Superior temporal gyrus (tissue), 1 donor: ENCODE data around the gene CHN2.

ENCODE experiments used
- DNase-seq: peaks from one replicate; pipeline ENCODE4 v3.0.0-alpha.2; 2016; ENCODE audit errors: extremely low spot score

CHN2 gene

DNA sequence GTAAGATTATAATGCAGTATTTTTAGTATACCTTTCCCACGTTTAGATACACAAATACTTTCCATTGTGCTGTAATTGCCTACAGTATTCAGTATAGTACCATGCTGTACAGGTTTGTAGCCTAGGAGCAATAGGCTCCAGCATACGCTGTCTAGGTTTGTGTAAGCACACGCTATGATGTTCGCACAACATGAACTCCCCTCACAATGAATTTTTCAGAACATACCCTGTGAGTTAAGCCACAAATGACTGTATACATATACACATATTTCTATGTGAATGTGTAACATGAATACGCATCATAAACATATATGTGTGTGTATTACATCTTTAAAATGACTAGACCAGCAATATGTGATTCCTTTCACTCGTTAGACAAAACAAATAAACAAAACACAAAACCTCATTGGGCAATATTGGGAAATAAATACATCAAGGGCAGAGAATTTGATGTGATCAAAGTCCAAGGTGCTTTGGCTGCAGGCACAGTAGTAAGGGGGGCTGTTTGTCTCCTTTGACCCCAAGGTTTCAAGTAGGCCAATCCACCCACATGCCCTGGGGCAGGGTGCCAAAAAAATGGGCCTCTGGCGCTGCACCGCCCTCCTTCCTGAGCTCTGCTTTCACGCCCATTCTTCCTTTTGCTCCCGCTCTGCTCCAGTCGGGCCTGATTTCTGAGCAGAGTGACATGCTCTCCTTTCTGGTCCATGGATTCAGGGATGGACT is 33.9 kb downstream of the CHN2 start:
- DNase-seq: no peak

DNA sequence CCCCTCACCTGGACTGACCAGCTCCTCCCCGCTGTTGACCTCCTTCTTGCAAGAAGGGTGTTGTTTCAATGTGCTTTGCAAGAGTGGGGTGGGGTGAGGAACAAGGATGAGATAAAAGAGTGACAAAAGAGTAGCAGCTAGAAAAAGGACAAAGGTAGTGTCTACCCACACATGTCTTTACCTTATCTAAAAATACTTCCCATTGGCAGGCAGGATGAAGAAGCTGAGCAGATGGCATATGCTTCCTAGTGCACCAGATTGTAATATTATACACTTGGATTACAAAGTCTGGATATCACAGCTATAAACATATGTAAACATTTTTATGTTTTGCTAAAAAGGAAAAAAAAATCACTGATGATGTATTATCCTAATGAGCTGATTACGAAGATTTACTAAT is 34.5 kb downstream of the CHN2 start:
- no peak for DNase-seq

DNA sequence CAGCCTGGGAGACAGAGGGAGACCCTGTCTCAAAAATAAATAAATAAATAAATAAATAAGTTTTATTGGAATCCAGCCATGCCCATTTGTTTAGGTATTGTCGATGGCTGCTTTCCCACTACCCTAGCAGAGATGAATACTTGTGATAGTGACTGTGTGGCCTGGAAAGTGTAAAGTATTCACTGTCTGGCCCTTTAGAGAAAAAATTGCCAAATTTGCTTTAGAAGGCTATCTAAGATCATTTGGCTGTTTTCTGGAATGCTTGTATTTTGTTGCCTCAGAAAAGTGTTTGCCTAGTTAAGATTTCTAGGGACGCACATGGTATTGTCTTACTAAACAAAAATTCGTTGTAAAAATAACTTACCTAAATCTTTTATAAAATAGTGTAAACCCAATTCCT is 35.4 kb downstream of the CHN2 start:
- no peak for DNase-seq

DNA sequence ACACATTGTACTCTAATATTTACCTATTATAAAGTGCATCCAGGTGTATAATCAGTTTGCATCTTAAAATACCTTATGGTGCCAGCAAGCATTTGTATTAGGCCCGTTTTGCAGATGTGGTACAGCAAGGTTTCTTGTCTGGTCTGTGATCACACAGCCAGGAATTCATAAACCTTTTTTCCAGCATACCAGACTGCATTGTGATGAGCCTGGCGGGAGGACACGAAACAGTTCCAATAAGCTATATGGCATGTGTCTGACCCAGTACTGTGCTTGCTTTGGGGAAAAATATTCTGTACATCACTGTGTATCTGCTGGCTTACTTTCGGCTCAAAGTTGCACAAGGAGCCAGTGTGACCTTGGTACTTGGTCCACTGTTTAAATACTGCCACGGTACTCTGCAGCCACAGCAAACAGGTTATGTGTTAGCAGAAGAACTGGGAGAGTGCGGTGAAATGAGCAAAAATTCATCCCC is 36.3 kb downstream of the CHN2 start:
- no peak for DNase-seq

DNA sequence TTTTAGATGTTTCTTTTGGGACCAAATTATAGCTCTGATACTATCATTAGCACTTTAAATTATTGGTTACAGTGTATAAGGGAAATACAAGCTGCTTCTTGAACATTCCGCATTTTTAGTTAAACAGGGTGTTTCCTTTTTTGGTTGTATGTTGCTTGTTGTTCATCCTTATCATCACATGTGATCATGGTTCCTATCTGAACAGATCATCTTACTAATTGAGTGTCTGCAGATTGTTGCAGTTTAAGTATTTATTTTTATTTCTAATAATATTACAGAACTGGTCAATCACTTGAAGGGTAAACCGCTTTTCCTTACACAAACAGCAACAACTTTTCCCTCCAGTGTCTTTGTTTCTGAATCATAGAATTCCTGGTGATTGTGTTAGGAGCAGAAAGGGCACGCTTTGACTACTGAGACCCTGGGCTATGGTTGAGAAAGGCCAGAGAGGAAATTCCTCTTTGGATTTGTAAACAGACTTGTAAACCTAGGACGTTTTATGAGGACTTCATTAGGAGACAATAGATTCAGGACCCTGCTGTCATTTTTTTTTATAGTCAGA is 37.2 kb downstream of the CHN2 start:
- no peak for DNase-seq

DNA sequence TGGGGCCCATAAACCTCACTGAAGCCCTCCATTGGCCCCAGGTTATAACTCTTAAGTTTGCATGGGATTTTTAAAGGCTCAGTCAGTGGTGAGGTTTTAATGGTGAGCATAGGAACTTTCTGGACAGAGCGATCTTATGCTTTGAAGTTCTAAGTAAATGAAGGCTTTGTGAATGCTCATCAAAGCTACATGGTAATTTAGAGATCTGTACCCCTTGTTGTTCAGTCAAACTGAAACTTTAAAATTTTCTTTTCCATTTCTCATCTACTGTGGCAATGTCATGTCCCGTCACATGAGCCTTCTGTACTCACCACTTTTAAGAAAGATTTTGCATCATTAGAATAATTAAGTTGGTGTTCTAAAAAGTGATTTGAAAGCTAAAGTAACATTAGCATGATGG is 39.9 kb downstream of the CHN2 start:
- DNase-seq: no peak

DNA sequence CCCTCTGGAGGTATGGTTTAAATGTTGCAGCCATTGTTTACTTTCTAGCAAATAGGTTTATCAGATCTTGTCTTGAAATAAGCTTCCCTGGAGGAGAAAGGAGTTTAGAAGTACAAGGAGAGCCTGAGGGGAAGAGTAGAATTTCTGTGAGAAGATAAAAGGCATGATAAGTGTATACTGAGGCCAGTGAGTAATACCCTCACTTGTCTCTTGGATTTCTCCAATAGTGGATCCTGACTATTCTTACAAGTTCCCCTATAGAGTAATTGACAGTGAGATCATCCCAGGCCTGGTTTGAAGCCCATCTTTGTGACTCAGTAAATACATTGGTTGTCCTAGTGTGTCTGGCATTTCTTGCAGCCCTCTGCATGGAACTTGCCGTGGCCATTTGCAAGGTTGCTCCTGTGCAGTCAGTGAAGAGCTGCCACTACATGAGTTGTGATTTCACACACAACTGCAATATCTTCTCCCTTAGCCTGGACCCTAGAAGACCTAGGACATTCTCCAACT is 41.6 kb downstream of the CHN2 start:
- no peak for DNase-seq

DNA sequence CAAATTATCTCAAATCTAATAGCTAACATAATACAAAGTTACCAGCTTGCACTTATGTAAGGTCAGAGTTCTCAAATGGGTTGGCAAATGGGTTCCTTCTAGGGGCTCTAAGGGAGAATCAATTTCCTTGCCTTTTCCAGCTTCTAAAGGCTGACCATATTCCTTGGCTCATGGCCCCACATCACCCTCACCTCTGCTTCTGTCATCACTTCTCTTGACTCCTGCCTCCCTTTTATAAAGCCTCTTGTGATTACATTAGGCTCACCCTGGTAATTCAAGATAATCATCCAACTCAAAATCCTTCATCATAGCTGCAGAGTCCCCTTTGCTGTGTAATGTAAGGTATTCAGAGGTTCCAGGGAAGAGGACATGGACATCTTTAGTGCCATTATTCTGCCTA is 42.1 kb downstream of the CHN2 start:
- DNase-seq: no peak

DNA sequence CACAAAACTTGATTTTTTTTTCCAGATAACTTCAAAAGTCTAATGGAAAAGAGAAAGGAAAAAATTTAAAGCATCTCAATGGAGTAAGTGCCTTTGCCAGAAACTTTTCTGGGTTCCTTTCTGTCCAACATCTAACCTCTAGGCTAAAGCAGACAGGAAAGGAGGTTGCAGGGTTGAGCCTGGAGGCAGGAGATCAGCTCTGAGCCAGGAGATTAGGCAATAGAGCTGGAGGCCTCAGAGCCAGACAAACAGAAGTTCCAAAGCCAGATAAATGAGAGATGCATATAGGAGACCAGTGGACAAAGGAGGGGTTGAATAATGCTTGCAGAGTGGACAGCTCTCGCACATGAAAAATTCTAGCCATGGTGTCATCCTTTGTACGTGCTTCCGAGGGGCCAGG is 42.9 kb downstream of the CHN2 start:
- no peak for DNase-seq

DNA sequence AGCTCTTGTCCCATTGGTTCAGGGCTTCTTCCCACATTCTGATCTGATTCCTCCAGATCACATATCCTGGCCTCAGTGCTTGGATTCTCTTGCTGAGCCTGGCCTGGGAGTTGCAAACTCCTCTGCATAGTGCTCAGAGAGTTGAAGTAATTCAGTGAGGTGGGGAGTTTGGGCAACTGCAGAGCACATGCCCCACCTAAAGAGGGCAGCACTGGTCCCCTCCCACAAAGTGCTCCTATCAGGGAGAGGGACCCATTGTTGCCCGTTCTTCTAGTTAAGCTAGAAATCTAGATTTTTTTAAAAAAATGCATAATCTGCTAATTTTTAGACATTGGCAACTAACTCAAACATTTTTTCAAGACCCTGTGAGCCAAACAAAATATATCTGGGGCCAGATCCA is 45.1 kb downstream of the CHN2 start:
- DNase-seq: no peak

DNA sequence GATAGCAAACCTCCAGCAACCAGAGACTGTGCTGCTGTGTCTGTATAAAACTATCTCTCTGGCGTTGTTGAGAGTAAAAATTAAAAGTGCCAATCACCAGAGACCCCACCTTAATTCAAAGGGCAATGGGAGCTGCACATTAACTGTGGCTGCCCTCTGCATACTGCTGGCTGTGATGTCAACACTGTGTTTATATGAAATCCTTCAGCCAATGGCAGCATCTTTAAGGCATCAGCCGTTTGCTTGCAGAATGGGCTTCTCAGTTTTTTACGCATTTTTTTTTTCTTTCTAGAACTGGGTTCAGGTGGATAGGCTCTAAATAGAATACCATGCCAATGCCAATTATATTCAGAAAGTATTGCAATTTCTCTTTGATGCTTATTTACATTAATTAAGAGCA is 47.7 kb downstream of the CHN2 start:
- DNase-seq: no peak

DNA sequence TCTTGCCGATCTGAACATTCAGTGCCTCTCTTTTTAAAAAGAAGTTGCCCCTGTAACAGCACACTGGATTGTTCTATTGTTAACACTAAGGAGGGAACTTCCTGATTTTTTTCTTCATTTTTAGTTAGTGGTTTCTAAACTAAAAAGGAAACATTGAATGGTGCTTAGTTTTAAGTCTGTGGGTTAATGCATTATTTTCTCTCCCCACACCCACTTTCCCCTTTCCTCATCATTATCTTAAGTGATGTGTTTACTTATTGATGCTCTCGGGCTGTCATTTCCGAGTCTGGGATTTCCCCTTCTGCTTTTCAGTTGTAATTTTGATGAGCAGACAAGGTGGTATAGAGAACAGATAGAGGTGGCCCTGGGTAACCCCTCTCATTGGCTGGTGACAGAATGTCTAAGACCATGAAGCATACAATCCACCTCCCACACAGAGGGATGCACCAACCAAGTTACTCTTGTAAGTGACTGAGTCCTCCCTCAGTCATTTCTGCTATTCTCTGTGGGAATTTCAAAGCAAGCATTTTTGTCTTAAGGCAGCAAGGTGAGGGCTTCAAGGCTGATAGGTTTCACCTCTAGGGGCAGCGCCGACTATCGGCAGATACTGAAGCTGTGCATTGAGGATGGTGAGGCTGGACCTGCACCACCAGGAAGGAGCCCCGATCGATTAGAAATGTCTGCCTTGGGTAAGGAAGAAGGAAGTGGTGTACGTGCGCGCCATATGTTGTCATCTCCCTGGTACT is 49.5 kb downstream of the CHN2 start:
- no peak for DNase-seq

DNA sequence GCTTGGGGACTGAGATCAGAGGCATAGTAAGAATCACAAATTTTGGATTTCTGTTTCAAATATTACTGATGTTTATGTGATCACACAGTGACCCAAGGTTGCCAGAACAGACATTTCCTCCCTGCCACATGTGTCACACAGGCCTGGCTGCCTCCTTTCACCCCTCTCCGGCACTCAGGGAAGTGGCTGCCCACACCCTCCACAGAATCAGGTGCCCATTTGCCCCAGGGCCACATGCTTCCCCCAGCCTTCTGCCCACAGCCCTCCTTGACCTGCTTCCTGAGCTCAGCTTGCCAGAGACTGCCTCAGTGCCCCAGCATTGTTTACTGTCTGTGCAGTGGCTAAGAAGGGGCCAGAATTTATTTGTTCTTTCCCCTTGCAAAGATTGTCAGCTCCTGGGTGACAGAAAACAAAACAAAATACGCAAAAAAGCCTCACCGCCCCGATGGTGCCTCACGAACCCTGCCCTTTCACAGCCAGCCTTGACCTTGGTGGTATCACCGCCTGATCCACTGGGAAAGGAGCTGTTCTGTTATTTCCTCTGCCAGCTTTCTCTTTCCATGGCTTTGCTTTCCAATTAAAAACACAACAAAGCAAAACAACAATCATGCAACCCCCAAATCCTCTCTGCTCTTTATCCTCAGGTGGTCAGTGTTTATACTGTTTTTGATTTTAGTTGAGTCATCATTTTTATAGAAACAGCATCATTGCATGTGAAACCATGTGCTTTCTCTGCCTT is 52.8 kb downstream of the CHN2 start:
- no peak for DNase-seq

DNA sequence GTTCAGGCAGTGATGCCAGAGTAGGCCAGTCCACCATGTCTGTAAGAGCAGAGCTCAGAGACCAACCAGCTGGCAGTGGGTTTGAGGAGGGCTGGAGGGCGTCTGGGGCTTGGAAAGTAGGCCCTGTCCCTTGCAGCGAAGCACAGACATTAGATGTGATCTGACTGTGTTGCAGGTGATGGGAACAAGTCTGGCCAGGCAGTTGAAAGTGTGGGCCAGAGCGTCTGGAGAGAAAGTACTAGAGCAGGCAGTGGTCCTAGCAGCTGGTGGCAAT is 53.3 kb downstream of the CHN2 start:
- no peak for DNase-seq

DNA sequence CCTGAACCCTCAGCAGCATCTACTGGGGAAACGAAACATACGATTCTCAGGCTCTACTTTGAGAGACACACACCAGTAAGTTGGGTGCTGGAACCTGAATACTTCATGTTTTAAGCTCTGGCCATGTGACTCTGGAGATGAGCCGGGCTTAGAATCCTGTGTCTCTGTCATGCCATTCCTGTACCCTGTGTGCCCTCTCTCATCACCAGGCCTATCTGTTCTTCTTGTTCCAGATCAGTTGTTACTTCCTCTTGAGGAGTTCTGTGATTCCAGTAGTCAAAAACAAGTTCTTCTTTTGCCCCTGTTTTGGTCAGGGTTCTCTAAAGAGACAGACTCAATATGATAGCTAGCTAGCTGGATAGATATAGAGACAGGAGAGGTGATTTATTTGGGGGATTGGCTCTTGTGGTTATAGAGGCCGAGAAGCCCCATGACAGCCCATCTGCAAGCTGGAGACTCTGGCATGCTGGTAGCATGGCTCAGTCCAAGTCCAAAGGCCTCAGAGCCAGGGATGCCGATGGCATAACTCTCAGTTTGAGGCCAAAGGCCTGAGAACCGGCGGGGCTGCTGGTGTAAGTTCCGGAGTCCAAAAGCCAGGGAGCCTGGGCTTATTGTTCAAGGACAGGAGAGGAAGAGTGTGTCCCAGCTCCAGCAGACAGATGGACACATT is 54.3 kb downstream of the CHN2 start:
- DNase-seq: no peak

DNA sequence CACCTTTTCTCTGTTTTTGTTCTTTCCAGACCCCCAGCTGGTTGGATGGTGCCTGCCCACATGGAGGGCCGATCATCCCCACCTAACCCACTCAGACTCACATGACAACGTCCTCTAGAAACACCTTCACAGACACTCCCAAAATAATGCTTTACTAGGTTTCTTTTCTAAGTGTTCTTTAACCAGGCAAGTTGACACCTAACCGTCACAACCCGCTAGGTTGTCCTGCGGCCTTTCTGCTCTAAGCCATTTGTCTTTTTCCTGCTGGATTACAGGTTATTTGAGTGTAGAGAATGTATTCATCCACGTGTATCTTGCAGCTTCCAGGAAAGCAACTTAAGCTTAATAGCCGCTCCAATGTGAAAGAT is 54.8 kb downstream of the CHN2 start:
- DNase-seq: no peak

DNA sequence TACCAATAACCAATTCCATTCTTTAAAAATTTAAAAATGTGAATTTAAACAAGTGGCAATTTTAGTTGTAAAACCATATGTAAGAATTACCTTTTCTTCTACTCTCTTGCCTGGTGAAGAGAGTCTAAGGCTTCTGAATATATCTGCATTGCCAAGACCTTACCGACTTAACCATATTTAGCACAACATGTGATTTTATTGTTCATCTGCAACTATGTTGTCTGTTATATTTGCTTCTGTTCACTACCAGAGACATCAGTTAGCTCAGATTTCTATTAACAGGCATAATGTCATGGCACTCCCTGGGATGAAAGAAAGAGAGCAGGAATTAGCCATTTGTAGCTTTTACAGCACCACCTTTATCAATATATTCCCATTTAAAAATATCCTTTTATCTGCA is 55.3 kb downstream of the CHN2 start:
- no peak for DNase-seq

DNA sequence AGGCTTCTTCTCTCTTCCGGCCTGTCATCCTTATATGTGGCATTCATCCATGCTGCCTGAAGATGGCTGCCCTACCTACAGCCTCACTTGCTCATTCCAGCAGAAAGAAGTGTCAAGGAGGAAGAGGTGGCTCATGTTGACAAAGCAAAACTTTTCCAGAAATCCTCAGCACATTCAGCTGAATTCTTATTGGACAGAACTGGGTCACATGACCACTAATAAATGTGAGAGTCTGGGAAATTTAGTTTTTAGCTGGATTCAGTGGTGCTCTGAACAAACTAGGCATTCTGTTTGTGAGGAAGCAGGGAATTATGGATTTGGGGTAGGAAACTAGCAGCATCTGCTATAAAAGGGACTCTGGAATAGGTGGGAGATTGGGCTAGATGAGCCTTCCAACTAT is 58.6 kb downstream of the CHN2 start:
- DNase-seq: no peak

DNA sequence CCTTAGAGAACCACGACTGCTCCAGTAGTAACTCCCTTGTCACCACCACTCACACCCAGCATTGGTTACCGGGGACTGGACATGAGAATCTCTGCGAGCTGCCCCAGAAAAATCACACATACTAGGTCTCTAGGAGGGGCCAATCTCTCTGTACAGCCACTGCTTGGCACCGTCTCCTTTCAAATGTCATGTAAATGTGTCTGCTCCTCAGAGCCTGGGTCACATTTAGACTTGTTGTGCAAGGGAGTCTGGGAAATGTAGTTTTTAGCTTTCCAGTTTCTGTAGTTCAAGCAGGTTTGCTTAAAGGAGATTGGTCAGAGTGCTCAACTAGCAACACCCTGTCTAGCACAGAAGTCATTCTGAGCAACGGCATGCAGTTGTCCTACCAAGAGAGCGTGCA is 60.0 kb downstream of the CHN2 start:
- DNase-seq: no peak

DNA sequence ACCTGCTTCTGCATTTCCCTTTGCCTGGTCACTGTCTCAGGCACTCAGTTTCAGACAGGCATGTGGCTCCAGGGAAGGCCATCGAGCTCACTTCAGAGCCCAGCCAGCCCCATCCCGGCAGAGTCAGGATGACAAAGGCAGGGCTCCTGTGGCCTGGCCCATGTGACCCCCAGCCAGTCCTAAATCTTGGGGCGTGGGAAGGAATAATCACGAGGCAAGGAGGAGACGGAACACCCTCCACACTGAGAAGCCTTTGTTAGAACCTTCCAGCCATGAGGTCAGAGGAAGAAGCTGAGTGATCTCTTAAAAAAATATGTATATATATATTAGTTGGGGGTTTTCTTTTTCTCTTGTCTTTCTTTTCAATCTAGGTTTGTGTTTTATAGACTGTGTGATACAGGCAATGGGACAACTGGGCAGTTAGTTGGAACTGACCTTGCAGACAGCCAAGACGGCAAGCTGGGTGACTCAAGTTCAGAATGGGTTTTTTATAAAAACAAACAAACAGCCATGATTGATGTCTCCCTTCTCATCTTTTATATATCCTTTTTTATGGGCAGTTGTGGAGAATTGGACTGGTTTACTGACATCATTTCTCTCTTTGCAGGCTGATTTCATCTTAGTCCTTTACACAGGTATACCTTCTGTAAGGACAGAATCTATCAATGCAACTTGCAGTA is 60.8 kb downstream of the CHN2 start:
- DNase-seq: no peak

DNA sequence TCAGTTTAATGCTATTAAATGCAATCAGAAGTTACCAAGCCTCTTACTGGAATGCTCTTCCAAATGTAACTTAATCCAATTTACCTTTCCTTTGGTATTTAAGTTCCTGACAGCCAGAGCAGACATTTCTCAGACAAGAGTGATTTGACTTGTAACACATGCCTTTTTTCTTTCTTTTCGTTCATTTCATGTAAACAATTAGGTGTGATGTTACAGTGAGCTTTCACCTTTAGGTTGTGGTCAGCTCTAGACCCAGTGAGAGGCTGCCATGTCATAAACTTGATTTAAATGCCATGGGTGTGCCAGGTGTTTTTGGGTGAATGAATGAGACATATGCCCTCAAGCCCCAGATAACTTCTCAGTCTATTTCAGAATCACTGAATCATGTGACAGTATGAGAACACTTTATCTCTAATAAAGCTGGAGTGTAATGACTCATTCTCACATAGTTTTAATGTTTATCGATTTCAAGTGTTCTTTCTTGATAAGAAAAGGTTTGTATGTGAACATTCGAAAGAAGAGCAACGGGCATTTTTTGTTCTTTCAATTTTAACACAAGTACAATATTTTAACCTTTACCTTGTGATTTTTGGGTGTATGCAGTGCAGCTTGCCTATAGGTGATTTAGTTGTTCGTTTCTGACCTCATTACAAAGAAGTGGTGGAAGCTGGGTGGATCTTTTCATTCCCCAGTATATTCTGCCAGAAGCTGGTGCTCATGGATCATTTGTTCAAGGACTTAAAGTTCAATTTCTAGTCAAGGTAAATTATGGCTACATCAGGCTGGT is 61.5 kb downstream of the CHN2 start:
- DNase-seq: no peak
